Superior temporal gyrus (tissue), 1 donor: ENCODE results near the gene DPYD.

Experiments used
- DNase-seq: peaks from one replicate; pipeline ENCODE4 v3.0.0-alpha.2; 2016; ENCODE audit errors: extremely low spot score

DPYD gene

GRCh38 chr1:97920832-97921571 lies at the start of gene DPYD:
DPYD (minus strand) TSS chr1:97921034; CDS start chr1:97920922, 112 bp downstream.
- DNase-seq, result peak; percentile 86

DNA sequence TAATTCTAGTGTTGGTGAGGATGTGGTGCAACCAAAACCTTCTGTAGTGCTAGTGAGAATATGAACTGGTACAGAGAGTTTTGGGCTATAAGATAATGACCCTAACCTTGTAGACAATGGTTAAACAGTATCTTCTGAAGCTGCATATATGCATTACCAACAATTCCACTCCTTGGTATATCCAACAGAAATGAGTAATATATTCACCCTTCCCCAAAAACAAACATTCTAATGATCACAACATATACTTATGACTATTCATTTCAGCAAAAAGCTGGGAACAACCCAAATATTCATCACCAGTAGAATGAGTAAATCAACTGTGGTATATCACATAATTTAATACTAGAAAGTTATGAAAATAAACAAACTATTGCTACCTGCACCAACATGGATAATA lies 39.6 kb upstream of the DPYD start:
- DNase-seq, result no peak

- no peak for DNase-seq
Measured at GRCh38 chr1:97947695-97948094, 26.9 kb upstream of the DPYD start.

- DNase-seq, result peak; percentile 47
Measured at GRCh38 chr1:97943354-97943753, 22.5 kb upstream of the DPYD start.

GRCh38 chr1:97942161-97943123 lies 21.6 kb upstream of the DPYD start:
- no peak for DNase-seq

- no peak for DNase-seq
Measured at GRCh38 chr1:97938285-97938642, 17.4 kb upstream of the DPYD start.

GRCh38 chr1:97936976-97937375 lies 16.1 kb upstream of the DPYD start:
- DNase-seq, result peak; percentile 91

GRCh38 chr1:97934491-97934890 lies 13.7 kb upstream of the DPYD start:
- no peak for DNase-seq

DNA sequence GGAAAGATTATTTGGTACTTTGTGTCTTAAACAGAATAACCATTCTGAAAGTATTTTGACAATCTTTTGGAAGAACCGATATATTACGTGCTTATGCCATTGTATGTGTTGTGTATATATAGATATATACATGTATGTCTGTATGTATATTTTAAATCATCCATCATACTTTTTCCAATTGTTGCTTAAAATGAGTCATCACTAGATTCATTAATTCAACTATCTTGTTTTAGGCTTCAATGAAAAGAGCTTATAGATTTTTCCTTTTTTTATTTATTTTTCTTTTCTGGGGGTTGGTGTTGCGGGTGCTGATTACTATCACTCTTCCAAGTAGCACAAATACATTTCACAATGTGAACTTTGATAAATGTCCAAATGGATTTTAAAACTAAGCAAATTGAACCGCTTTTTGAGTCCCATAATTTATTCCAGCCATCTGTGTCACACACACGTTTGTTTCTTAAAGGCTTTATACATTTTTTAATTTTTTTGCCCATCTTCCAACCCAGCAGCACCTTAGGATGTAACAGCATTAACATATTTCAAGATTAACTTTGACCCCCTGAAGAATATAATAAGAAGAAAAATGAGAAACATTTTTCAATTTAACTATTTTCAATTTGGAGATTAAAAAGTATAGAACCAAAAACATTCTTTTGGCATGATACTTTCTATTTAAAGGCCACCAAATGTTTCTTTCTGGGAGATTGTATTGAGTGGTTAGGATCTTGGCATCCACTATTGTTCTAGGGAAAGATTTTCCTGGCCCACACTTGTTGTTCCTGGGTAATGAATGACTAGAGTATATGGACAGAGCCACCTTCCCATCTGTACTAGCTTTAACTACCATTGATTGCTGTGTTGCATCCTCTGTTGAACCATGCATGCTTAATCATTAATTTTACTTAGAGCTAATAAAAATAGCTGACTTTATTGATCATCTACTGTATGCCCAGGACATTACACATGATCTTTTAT lies 9.3 kb upstream of the DPYD start:
- no peak for DNase-seq

DNA sequence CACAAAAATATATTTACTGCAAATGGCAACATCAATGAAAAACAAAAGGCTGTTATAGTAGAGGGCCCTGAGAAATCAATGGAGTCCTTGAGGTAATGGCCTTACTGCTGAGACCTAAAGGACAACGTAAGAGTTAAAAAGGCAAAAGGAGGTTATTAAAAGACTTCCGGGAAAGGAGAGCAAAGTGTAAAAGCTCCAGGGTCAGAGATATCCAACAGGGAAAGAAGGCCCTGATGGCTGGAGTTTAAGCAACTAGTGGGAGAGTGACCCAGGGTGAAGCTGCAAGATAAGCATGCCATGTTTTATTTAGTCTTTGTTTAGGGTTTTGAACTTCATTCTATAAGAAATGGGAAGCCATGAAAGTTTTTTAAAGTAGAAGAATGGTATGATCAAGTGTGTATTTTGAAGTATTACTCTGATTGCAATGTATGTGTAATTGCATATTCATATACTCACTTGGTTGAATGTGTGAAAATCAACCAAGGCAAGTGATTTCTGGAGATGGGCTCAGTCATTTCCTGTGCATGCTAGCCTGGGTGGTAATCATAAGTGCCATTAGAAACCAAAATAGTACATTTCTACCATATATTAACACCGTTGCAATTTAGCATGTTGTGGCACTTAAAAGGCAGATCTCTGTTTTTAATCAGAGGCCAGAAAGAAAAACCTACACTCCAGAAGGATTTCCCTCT lies 5.3 kb upstream of the DPYD start:
- DNase-seq, result no peak

GRCh38 chr1:97925151-97925550 lies 4.3 kb upstream of the DPYD start:
- DNase-seq, result no peak

- DNase-seq, result no peak
Measured at GRCh38 chr1:97923811-97924210, 3.0 kb upstream of the DPYD start.

- peak; percentile 67 for DNase-seq
Measured at GRCh38 chr1:97920276-97920831, 480 bp downstream of the DPYD start.

DNA sequence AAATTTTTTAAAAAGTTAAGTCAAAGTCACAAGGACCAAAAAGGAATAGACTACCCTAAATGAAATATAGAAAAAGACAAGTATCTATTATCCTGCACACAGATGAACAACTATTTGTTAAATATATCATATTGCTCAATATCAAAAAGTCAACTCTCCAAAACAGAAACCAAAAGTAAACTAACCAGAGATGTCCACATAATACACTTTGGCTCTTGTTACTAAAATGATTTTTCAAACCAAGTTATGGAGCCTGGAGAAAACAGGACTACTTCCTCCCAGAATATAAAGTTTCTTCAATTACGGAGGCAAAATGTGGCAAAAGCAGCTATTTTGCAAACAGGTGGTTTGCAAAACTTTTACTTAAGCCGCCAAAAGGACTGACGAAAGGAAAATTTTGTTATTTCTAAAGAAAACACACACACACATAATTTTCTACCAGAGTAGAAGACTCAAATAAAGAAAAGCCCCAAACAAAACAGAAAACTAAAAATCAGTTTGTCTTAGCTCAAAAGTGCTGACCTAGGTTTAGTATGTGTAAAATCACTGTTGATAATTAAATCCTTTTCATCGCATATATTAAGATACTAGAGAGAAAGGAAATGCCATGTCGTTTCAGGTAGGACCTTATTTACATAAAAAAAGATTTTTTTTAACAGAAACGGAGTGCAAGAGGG lies 1.1 kb downstream of the DPYD start:
- DNase-seq, result no peak

DNA sequence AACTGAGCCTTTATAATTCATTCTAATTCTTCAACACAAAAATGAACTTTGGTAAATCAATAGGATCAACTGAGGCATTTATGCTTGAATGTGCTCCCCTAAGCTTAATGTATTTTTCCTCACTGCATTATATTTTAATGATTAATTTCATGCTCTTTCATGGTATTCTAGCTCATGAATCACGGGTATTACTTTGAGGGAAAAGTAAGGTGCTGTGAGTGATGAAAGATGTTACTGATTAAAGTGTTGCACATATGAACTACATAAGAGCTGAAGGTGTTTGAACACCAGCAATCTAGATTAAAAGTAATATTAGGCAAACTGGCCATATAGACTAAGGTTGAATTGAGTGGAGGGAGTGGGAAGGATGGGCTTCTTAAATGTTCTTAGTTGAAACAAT lies 1.9 kb downstream of the DPYD start:
- peak; percentile 58 for DNase-seq

- no peak for DNase-seq
Measured at GRCh38 chr1:97913506-97914139, 7.2 kb downstream of the DPYD start.

DNA sequence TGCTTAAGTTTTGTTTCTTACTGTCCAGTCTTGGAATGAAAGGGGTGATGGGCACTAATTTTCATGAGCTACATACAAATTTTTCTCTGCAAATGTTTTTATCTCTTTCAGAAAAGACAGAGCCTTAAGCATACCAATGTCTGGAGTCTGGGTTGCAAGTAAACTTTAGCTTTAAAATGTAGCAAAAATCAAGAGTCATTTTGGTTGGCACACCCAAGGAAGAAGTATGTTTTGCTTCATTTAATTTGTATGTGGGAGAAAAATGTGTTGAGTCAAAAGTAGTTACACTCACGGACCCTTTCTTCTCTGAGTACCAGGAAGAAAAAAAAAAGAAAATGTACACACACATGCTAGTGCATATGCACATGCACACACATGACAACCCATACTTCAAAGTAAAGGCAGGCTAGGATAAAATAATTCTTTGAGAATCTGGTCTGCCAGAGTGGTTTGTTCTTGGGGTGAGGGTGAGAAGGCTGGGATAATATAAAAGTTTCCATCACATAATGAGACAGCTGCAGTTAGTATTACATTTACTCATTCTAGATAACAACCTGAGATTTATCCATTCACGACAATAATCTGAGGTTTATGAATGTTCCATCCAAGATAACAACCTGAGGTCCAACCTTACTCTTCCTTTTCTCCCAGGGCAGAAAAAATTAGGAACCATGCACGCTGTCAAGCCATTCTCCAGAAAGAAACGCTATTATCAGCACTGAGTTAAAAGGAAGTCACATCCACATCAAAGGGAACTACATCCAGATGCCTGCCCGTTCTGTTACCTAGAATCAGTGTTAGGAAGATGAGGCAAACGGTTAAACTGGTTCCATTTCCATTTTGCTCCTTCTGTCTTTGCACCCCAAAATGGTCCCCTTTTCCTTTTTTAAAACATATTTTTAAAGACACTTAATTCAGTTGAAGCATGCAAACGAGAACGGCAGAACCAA lies 9.3 kb downstream of the DPYD start:
- no peak for DNase-seq

- no peak for DNase-seq
Measured at GRCh38 chr1:97909266-97909665, 11.6 kb downstream of the DPYD start.

DNA sequence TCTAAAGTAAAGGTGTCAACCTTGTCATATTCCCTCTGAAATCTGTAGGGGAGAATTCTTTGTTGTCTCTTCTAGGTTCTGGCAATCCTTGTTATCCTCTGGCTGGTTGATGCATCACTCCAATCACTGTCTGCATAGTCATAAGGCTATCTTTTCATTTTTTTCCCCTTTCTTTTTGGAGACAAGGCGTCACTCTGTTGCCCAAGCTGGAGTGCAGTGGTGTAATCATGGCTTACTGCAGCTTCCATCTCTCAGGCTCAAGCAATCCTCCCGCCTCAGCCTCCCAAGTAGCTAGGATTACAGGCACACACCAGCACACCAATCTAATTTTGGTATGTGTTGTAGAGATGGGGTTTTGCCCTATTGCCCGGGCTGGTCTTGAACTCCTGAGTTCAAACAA lies 12.9 kb downstream of the DPYD start:
- DNase-seq, result no peak
